ENCODE results near the gene SKIDA1.

DNA sequence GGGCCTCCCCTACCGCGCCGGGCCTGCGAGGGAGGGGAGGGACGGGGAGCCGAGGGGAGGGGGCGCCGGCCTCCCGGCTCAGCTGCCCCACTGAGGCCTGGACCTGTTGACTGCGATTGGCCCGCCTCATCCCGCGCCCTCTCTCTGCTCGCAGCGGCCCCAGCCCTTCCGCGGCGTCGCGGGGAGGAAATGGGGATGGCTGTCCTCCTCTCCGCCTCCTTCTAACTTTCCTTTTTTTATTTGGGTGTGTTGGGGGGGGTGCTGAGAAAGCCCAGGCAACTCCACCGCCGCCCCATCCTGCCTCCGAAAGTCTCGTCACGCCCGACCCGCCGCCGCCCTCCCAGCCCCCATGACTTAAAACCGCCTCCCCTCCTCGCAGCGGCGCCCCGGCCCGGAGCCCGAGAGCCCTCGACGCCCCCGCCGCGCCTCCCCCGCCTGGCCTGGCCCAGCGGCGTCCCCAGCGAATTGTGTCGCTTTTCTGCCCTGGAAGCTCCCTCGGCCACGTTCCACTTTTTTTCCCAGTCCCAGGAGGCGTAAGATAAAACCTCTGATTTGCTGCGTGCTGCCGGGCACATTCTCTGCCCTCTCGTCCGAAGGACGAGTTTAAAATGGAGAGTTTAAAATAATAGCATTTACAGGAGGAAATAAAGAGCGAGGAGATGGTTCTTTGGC lies 842 bp upstream of the SKIDA1 start:
- TF ChIP-seq, protein P1, sequence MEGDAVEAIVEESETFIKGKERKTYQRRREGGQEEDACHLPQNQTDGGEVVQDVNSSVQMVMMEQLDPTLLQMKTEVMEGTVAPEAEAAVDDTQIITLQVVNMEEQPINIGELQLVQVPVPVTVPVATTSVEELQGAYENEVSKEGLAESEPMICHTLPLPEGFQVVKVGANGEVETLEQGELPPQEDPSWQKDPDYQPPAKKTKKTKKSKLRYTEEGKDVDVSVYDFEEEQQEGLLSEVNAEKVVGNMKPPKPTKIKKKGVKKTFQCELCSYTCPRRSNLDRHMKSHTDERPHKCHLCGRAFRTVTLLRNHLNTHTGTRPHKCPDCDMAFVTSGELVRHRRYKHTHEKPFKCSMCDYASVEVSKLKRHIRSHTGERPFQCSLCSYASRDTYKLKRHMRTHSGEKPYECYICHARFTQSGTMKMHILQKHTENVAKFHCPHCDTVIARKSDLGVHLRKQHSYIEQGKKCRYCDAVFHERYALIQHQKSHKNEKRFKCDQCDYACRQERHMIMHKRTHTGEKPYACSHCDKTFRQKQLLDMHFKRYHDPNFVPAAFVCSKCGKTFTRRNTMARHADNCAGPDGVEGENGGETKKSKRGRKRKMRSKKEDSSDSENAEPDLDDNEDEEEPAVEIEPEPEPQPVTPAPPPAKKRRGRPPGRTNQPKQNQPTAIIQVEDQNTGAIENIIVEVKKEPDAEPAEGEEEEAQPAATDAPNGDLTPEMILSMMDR (IDR thresholded peaks at IDR 0.05): no peak
- TF ChIP-seq POLR2A (IDR thresholded peaks at IDR 0.05): peak in 1 of 2 donors; percentile 77

Measured in adrenal gland (tissue), 5 donors.